GM19193 (cell line): ENCODE data around the gene CAPZB.

ENCODE experiments used
- POLR2A ChIP-seq: IDR thresholded peaks from 4 replicates; pipeline ENCODE4 v1.6.1; 2011; ENCODE audit not compliant: insufficient read depth, insufficient read length; ENCODE audit errors: extremely low read depth

CAPZB gene

DNA sequence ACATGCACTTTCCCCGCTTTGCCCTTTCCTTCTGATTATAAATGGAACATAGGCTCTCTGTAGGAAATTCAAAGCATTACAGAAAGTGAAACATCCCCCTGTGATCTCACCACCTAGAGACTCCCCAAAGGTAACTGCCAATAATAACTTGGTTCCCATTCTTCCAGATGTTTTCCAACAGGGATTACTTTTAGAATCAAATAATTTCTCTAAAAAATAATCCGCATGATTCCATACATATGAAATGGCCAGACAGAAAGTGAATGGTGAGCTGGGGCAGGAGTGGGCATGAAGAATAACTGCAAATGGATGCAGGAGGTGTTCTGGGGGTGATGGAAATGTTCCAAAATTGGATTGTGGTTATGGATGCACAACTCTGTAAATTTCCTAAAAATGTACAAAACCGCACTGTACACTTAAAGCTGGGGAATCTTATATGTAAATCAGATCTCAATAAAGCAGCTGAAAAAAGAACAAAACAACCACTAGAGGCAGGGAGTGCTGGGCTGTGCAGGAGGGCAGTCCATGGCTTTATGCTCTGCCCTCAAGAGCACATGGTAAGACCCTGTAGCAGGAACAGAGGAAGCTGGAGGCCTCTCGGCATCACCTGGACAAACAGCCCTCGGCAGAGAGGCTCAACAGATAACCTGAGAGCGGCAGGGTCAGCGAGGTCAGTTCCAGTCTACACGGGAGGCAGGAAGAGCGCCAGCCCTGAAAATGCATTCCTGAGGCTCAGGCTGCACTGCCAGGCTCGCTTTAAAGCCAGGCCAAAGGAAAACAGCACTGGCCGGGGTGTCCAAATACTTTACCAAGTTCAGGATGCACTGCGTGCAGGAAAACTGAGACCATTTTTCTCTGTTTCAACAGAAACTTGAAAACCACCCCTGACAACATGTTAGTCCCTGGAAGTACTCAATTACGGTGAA lies 39.7 kb downstream of the CAPZB start:
- no peak for TF ChIP-seq POLR2A

DNA sequence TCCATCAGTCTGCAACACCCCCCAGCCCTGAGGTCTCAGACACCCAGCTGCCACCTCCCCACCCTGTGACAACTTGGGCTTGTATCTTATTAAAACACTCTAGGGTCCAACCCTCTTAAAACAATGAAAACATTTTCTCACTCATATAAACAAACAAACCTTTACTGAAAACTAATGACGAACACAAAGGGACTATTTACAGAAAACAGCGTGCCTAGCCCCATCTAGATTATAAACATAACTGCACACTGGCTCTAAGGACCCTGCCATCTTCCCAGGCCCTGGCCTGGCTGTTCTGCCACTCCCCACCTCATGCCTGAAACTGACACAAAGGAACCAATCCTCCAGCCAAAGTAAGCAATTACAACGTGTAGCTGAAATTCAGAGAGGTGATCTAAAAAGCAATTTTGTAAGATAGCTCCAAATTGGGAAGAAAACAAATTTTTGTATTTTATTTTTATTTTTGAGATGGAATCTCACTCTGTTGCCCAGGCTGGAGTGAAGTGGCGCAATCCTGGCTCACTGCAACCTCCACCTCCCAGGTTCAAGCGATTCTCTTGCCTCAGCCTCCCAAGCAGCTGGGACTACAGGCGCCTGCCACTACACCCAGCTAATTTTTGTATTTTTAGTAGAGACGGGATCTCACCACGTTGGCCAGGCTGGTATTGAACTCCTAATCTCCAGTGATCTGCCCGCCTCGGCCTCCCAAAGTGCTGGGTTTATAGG lies 40.9 kb downstream of the CAPZB start:
- no peak for TF ChIP-seq POLR2A

GRCh38 chr1:19443326-19443725 lies 42.0 kb downstream of the CAPZB start:
- no peak for TF ChIP-seq POLR2A

DNA sequence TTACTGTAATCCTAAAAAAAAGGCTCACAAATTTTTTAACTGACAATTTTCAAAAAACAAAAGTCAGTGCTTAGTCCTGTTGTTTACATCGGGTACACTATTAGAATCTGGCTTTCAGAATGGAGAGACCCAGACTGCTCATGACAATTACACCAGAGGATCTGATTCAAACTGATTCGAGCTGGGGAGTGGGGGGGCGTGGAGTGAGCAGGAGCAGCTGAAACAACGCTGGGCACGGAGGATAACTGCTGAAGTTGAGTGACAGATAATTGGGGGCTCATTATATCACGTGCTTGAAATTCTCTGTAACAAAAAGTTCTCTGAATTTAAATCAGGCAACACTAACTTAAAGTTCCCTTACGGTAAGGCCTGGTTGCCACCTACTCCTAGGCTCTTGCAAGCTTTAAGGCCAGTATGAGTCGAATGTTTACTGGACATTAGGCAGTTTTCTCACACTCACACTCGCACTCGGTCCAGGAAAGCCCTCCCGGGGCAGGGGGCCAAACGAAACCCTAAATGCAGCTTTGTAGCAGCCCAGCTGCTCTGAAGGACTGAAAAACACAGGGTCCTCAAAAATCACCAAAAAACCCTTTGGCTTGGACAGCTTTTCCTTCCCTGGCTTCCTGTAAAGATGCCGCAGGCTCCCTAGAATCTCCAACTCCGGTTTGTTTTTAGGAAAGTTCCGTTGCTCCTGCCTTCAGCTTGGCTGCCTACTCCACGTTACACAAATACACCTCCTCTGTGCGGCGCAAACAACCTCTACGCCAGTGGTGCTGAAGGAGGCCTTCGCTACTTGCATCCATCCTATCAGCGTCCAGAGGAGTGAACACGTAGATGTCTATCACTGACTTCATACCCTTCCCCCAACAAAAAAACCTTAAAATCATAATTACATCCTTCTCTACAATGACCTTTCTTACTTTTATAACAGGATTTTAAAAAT lies 42.9 kb downstream of the CAPZB start:
- no peak for TF ChIP-seq POLR2A

GRCh38 chr1:19441048-19441780 lies 44.1 kb downstream of the CAPZB start:
- no peak for TF ChIP-seq POLR2A

DNA sequence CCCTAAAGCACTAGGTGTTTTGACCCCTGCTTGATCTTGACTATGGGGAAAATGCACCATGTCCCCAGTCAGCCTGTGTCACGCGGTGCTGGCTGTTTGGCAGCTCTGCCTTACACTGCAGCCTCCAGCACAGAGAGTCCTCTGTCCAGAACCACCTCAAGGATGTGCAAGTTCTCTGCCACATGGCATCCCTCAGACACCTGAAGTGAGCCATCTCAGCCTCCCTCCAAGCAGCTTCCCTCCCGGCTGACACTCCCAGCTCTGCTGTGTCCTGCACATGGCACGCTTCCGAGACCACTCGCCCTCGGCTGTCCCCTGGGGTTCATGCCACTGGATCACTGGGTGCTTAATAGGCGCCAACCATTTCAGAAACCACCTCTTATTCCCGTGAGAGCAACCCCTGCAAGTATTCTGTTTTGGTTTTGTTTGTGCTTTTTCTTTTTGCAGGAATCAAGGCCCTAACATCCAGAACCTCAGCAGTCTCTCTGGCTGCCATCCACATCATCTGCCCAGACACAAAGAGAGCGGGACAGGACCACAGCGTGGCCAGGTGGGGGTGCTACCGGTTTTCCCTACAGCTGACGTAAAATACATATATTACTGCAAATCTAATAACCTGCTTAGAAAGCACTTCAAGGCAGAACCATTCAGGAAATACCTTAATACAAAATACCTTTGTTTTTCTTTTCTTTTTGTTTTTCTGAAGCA lies 45.7 kb downstream of the CAPZB start:
- no peak for TF ChIP-seq POLR2A

DNA sequence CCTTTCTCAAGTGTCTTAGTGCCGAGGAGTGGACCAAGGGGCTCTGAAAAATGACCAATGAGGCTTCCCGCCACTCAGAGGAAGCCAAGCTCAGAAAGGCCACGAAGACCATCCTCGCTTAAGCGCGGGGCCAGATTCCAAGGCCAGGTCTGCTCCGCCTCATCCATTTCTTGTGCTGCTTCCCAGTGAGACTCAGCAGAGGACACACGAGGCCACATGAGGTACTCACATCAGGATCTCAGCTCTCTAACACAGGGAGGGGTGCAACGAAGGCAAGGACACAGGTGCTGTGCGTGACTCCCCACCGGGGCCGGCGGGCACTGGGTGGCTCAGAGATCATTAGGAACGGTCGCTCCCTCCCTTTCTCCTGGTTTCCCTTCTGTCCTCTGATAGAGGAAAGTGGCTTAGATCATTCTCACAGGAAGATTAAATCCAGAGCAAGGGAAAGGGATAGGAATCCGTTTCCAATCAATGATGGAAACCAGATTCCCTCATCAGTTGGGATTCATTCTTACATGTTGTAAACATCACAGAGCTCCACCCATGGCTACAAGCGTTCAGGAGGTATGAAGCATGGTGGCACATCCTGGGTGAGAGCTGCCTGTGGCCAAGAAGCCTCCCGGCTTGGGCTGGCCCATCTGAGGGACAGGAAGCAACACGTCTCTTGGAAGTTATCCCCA lies 46.7 kb downstream of the CAPZB start:
- TF ChIP-seq POLR2A = no peak

- no peak for TF ChIP-seq POLR2A
Measured at GRCh38 chr1:19437891-19438294, 47.4 kb downstream of the CAPZB start.

DNA sequence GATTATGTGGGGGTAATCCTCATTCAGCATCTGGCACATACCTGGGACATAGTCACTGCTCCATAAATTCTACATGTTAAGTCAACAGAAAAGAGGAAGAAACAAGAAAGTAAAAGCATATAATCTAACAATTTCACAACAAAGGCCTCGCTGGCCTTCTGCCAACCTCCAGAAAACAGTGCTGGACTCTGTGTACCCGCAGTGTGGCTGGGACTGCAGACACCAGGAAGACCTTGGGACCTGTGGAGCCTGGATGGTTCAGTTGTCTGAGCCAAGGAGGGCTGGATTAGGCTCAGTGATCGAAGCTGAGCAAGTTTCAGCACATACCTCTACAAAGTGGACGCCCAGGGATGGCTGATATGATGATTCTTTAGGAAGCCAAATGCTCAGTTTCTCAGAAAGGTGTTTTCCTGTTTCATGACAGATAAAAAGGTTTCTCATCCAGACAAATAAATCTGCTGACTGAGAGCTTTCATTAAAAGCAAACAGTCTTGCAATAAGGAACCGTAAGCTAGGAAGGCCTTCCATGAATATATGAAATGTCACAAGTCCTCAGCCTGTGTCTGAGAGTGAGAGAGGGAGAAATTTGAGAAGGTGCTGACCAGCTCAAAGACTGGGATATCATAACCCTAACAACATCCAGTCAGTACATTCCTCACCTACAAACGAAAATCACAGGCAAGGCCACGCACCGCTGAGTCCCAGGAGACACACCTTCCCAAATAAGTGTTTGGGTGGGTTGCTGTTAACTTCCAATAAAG lies 48.4 kb downstream of the CAPZB start:
- no peak for TF ChIP-seq POLR2A

DNA sequence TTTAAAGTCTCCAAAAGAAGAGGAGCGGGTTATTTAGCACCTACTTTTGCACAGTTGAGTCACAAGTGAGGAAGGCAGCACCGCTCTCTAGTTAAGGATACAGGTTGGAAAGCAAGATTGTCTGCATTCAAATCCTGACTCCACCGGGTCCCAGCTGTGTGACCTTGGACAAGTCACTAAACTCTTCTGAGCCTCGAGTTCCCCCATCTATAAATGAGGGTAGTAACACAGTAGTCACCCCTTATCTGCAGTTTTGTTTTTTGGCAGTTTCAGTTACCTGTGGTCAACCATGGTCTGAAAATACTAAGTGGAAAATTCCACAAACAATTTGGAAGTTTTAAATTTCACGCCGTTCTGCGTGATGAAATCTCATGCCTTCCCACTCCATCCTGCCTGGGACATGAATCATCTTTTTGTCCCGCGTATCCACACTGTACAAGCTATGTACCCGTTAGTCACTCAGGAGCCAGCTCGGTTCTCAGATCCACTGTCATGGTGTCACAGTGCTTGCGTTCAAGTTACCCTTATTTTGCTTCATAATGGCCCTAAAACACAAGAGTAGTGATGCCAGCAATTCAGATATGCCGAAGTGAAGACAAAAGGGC lies 49.4 kb downstream of the CAPZB start:
- TF ChIP-seq POLR2A = no peak

GRCh38 chr1:19435181-19435580 lies 50.2 kb downstream of the CAPZB start:
- no peak for TF ChIP-seq POLR2A

DNA sequence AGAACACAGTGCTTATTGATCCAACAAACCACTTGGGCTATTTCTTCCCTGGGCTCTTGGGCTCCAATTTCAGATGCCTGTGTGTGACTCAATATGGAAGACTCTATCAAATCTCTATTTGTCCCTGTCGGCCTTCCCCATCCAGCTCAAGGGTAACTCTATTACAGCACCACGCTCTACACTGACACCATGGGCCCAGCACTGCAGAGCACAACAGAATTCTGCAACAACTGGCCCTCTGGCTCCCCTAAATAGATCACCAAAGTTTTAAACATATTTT lies 51.7 kb downstream of the CAPZB start:
- TF ChIP-seq POLR2A = no peak

DNA sequence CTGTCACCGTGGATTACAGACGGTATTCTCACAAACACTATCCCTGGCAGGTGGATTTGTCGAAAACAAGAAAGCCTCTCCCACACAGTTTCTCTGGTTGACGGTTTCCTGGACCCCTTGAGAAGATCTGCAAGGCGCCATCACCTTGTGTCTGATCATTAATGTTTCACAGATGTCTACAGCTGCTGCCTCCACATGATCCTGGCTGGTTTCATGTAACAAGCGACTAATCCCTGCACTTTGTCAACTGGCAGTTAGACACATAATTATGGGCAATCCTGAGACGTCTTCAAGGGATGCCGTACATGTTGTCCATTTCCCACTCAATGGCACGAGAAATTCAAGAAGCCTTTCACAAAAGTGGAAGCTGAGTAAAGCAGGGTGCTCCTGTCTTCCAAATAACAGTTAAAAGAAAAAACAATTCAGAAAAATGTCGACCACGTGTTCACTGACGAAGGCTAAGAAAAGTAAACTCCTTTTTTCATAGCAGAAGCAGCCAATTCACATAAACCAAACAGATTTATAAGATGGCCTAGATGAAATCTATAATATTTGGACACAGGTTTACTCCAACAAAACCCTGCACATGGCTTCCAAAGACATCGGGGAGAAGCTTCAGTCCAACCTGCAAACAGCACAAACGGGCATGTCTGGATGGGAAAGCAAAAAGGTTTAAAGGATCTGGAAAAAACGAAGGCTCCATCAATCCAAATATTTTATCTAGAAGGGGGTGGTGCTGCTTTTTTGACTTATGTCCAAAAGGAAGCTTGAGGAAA lies 52.2 kb downstream of the CAPZB start:
- TF ChIP-seq POLR2A = no peak
